Measurements from ENCODE around the gene SLX4.
A peak's percentile ranks its signal among the peaks of the same experiment; 100 is the strongest.

The SLX4 gene

GRCh38 chr16:3606441-3606840 lies 5.0 kb downstream of the SLX4 start:
- in situ Hi-C loops (cut with MboI; ENCODE audit: low pct_unique_long_range_greater_than_20kb, low sequenced_read_pairs) = no loop called here
- DNase-seq = no peak

- in situ Hi-C loops (cut with MboI; ENCODE audit: low pct_unique_long_range_greater_than_20kb, low sequenced_read_pairs) = no loop called here
- DNase-seq = no peak
These were observed 9.1 kb downstream of the SLX4 start for GRCh38 chr16:3602320-3602653.

- DNase-seq = no peak
- in situ Hi-C loops (cut with MboI; ENCODE audit: low pct_unique_long_range_greater_than_20kb, low sequenced_read_pairs) = no loop called here
These were observed 9.6 kb downstream of the SLX4 start for GRCh38 chr16:3601614-3602319.

- no peak for DNase-seq
- in situ Hi-C loops (cut with MboI; ENCODE audit: low pct_unique_long_range_greater_than_20kb, low sequenced_read_pairs) = no loop called here
These were observed 11.5 kb downstream of the SLX4 start for GRCh38 chr16:3599922-3600321.

- in situ Hi-C loops (cut with MboI; ENCODE audit: low pct_unique_long_range_greater_than_20kb, low sequenced_read_pairs) = no loop called here
- no peak for DNase-seq
These were observed 12.3 kb downstream of the SLX4 start for GRCh38 chr16:3599121-3599520.

GRCh38 chr16:3598236-3598635 lies 13.2 kb downstream of the SLX4 start:
- in situ Hi-C loops (cut with MboI; ENCODE audit: low pct_unique_long_range_greater_than_20kb, low sequenced_read_pairs) = no loop called here
- DNase-seq = no peak

GRCh38 chr16:3597676-3598075 lies 13.7 kb downstream of the SLX4 start:
- no peak for DNase-seq
- in situ Hi-C loops (cut with MboI; ENCODE audit: low pct_unique_long_range_greater_than_20kb, low sequenced_read_pairs) = no loop called here

- in situ Hi-C loops (cut with MboI; ENCODE audit: low pct_unique_long_range_greater_than_20kb, low sequenced_read_pairs) = no loop called here
- DNase-seq = no peak
These were observed 14.2 kb downstream of the SLX4 start for GRCh38 chr16:3597226-3597625.

GRCh38 chr16:3596101-3596861 lies 15.1 kb downstream of the SLX4 start:
- in situ Hi-C loops (cut with MboI; ENCODE audit: low pct_unique_long_range_greater_than_20kb, low sequenced_read_pairs) = no loop called here
- DNase-seq = no peak

- in situ Hi-C loops (cut with MboI; ENCODE audit: low pct_unique_long_range_greater_than_20kb, low sequenced_read_pairs) = no loop called here
- DNase-seq = no peak
These were observed 15.8 kb downstream of the SLX4 start for GRCh38 chr16:3595521-3596021.

- no peak for DNase-seq
- in situ Hi-C loops (cut with MboI; ENCODE audit: low pct_unique_long_range_greater_than_20kb, low sequenced_read_pairs) = no loop called here
These were observed 16.3 kb downstream of the SLX4 start for GRCh38 chr16:3595110-3595486.

GRCh38 chr16:3594316-3595109 lies 16.9 kb downstream of the SLX4 start:
- DNase-seq = no peak
- in situ Hi-C loops (cut with MboI; ENCODE audit: low pct_unique_long_range_greater_than_20kb, low sequenced_read_pairs) = no loop called here

GRCh38 chr16:3592559-3592958 lies 18.8 kb downstream of the SLX4 start:
- no peak for DNase-seq
- in situ Hi-C loops (cut with MboI; ENCODE audit: low pct_unique_long_range_greater_than_20kb, low sequenced_read_pairs) = no loop called here

GRCh38 chr16:3591991-3592390 lies 19.4 kb downstream of the SLX4 start:
- in situ Hi-C loops (cut with MboI; ENCODE audit: low pct_unique_long_range_greater_than_20kb, low sequenced_read_pairs) = no loop called here
- DNase-seq = no peak

GRCh38 chr16:3591436-3591803 lies 20.0 kb downstream of the SLX4 start:
- in situ Hi-C loops (cut with MboI; ENCODE audit: low pct_unique_long_range_greater_than_20kb, low sequenced_read_pairs) = no loop called here

GRCh38 chr16:3590736-3591435 lies 20.5 kb downstream of the SLX4 start:
- DNase-seq = peak; percentile 52
- in situ Hi-C loops (cut with MboI; ENCODE audit: low pct_unique_long_range_greater_than_20kb, low sequenced_read_pairs) = no loop called here

More at GRCh38 chr16:3591436-3591803, 20.0 kb downstream of the SLX4 start:
- DNase-seq = no peak

- in situ Hi-C loops (cut with MboI; ENCODE audit: low pct_unique_long_range_greater_than_20kb, low sequenced_read_pairs) = no loop called here
- DNase-seq = no peak
These were observed 21.3 kb downstream of the SLX4 start for GRCh38 chr16:3589991-3590701.

GRCh38 chr16:3589441-3589921 lies 21.9 kb downstream of the SLX4 start:
- in situ Hi-C loops (cut with MboI; ENCODE audit: low pct_unique_long_range_greater_than_20kb, low sequenced_read_pairs) = no loop called here
- no peak for DNase-seq

- DNase-seq = no peak
- in situ Hi-C loops (cut with MboI; ENCODE audit: low pct_unique_long_range_greater_than_20kb, low sequenced_read_pairs) = no loop called here
These were observed 22.4 kb downstream of the SLX4 start for GRCh38 chr16:3589001-3589400.
